ENCODE results near the gene SRSF3. TPM values are rescaled to one million over a fixed set of nuclear protein-coding genes. Genes with fewer than 3 reads are reported as not detected.
A peak's percentile ranks its signal among the peaks of the same experiment; 100 is the strongest.
"Not testable (repeated sequence)": the region's sequence is repeated elsewhere in the genome, so short reads cannot be mapped to it uniquely, and the experiment has no call there.

The SRSF3 gene
- total RNA-seq, 1 donor from 2014 or later: 119 TPM

DNA sequence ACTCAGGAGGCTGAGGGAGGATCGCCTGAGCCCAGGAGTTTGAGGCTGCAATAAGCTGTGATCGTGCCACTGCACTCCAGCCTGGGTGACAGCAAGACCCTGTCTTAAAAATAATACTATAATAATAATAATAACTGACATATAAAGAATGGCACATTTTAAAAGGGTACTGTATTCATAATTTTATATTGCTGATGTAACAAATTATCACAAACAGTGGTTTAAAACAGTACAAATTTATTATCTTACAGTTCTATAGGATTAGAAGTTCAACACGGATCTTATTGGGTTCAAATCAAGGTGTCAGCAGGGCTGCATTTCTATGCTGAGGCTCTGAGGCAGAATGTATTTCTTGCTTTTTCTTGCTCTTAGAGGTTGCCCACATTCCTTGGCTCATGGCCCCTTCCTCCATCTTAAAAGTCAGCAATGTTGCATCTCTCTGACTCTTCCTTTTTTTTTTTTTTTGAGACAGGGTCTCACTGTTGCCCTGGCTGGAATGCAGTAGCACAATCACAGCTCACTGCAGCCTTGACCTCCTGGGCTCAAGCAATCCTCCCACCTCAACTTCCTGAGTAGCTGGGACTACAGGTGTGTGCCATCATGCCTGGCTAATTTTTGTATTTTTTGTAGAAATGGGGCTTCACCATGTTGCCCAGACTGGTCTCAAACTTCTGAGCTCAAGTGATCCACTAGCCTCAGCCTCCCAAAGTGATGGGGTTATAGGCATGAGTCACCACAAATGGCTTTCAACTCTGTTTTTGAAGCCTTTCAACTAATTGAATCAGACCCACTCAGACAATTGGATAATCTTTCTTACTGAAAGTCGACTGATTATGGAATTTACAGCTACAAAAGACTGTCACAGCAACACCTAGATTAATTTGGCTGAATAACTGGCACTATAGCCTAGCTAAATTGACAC lies 22.8 kb upstream of the SRSF3 start:
- DNase-seq (ENCODE audit: missing footprints) (no peak), ATAC-seq (no peak)
- intact Hi-C loops (cut with DNase I): no loop called here

DNA sequence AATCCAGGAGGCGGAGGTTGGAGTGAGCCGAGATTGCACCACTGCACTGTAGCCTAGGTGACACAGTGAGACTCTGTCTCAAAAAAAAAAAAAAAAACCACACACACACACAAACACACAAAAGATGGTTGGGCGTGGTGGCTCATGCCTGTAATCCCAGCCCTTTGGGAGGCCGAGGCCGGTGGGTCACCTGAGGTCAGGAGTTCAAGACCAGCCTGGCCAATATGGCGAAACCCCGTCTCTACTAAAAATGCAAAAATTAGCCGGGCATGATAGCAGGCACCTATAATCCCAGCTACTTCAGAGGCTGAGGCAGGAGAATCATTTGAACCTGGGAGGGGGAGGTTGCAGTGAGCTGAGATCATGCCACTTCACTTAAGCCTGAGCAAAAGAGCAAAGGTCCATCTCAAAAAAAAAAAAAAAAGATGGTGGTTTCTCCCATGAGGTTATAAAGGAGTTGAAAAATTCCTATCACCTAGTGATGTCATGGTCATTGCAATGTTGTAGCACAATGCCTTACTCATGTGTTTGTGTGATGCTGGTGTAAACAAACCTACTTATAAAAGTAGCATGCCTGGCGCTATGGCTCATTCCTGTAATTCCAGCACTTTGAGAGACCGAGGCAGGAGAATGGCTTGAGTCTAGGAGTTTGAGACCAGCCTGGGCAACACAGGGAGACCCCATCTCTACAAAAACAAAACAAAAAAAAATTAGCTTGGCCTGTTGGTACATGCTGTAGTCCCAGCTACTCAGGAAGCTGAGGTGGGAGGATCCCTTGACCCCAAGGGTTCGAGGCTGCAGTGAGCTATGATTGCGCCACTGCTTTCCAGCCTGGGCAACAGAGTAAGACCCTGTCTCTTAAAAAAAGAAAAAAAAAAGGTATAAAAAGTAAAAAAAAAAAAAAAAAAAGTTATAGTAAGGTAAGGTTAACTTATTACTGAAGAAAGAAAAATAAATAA lies 21.5 kb upstream of the SRSF3 start:
- intact Hi-C loops (cut with DNase I); DNase-seq (ENCODE audit: missing footprints); ATAC-seq: not testable (repeated sequence)

DNA sequence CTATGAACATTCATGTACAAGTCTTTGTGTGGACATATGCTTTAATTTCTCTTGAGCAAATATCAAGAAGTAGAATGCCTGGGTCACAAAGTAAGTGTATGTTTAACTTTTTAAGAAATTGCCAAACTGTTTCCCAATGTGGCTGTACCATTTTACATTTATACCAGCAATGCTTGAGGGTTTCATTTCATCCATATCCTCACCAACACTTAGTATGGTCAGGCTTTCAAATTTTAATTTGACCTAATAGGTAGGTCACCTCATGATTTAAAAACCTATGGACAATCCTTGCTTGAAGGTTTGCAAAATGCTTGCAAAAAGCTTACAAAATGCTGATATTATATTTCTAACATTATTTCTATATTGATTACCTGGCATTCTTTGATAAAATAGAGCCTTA lies 19.5 kb upstream of the SRSF3 start:
- DNase-seq (ENCODE audit: missing footprints) (no peak), ATAC-seq (no peak)
- intact Hi-C loops (cut with DNase I): no loop called here

DNA sequence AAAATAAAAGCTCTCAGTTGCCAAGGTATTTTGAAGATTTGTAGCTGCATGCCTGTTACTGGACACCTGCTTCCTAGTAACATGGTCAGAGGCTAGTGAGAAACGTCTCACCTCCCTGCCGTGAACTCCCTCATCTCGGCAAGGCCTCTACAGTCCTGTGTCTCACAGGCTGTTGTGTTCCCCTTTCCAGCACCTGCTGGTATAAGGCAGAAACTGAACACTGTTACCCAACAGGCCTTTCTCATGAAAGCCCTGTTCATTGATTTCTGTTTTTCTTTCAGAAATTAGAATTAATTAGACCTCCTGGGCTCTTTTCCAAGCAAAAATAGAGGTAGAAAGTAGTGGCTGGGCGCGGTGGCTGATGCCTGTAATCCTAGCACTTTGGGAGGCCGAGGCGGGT lies 17.6 kb upstream of the SRSF3 start:
- ATAC-seq: no peak
- intact Hi-C loops (cut with DNase I): no loop called here
- DNase-seq (ENCODE audit: missing footprints): no peak

DNA sequence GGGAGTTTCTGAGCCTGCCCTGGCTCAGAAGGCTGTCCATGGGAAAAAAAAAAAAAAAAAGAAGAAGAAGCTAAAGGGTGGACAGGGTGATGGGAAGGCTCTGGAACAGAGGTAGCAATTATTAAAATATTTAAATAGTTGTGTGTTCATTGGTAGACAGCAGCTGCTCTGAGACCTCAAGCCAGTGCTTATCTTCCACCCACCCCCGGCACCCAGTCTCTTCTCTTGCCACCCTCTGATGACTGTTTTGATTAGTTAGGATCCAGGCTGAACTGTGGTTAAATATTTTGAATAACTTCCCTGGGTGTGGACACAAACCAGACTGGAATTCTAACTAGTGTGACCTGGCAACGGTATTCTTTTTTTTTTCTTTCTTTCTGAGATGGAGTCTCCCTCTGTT lies 16.9 kb upstream of the SRSF3 start:
- intact Hi-C loops (cut with DNase I): no loop called here
- DNase-seq (ENCODE audit: missing footprints) (no peak), ATAC-seq (no peak)

DNA sequence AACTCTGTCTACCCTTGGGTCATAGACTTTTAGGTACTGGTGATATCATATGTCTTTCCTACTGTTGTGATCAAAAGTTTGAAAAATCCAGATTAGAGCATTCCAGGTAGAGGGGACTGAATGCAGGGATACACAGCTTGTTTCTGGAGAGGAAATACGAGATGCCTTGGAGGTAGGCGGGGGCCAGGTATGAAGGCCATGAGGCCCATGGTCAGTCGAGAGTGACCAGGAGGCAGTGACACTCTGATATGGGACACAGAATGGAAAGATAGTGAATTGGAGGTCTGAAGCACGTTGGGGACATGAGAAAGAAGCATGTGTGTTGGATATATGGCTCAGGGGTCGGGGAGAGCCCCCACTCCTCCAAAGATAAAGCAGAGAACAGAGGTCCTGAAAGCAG lies 16.1 kb upstream of the SRSF3 start:
- DNase-seq (ENCODE audit: missing footprints): no peak
- intact Hi-C loops (cut with DNase I): no loop called here
- no peak for ATAC-seq

DNA sequence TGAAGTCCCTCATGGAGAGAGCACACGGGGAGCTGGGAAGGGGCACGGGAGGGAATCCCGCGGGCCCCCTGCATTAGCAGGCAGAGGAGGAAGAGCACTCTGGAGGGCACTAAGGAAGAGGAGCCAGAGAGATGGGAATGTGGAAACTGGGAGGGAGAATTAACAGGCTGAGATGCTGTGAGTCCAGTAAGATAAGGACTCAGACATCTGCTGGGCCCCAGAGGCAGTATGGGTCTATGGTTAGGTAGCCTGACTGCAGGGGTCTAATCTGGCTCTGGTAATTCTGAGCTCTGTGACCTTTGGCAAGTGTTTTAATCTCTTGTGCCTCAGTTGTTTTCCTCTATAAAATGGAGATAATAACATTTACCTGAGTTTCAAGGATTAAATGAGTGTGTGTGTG lies 15.7 kb upstream of the SRSF3 start:
- intact Hi-C loops (cut with DNase I): no loop called here
- DNase-seq (ENCODE audit: missing footprints) (no peak), ATAC-seq (no peak)

DNA sequence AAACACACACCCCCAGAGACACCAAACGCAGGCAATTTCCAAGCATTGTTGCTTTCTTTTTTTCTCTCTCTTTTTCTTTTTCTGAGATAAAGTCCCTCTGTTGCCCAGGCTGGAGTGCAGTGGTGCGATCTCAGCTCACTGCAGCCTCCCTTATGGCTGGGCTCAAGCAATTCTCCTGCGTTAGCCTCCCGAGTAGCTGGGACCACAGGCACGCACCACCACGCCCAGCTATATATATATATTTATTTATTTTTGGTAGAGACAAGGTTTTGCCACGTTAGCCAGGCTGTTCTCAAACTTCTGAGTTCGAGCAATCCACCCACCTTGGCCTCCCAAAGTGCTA lies 14.0 kb upstream of the SRSF3 start:
- DNase-seq (ENCODE audit: missing footprints) (no peak), ATAC-seq (no peak)
- intact Hi-C loops (cut with DNase I): no loop called here

DNA sequence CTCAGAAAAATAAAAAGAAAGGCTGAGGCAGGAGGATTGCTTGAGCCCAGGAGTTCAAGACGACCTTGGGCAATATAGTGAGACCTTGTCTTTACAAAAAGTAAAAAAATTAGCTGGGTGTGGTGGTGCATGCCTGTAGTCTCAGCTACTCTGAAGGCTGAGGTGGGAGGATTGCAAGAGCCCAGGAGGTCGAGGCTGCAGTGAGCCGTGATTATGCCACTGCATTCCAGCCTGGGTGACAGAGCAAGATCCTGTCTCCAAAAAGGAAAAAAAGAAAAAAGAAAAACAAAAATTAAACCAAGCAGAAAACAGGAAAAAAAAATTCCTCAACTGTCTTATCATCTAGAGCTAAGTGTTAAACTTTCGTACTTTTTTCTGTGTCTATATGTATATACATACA lies 12.4 kb upstream of the SRSF3 start:
- DNase-seq (ENCODE audit: missing footprints) (no peak), ATAC-seq (no peak)
- intact Hi-C loops (cut with DNase I): no loop called here

DNA sequence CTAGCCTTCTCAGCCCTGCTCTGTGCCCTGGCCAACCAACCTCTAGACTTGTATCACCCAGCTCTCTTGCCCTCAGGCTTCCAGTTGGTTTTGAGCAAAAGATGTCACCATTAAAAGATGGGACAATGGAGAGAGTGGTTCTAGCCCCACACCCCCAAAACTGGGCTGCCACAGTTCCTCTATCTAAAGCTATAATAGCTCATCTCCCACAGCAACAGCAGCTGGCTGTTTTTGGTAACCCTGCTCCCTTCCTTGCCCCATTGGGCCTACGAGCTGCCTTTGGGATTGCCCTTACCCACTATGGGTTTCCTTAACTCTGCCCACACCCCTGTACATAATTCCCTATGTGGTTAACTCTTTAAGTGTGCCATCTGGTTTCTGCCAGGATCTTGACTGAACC lies 7.6 kb upstream of the SRSF3 start:
- ATAC-seq (no peak), DNase-seq (ENCODE audit: missing footprints) (no peak)
- intact Hi-C loops (cut with DNase I): no loop called here

DNA sequence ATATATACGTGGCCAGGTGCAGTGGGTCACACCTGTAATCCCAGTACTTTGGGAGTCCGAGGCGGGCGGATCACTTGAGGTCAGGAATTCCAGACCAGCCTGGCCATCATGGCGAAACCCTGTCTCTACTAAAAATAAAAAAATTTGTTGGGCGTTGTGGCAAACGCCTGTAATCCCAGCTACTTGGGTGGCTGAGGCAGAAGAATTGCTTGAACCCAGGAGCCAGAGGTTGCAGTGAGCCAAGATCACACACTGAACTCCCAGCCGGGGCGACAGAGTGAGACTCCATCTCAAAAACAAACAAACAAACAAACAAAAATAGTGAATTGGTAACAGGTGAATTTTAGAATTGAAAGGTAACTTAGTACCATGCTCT lies 5.1 kb upstream of the SRSF3 start:
- DNase-seq (ENCODE audit: missing footprints); ATAC-seq; intact Hi-C loops (cut with DNase I): not testable (repeated sequence)

DNA sequence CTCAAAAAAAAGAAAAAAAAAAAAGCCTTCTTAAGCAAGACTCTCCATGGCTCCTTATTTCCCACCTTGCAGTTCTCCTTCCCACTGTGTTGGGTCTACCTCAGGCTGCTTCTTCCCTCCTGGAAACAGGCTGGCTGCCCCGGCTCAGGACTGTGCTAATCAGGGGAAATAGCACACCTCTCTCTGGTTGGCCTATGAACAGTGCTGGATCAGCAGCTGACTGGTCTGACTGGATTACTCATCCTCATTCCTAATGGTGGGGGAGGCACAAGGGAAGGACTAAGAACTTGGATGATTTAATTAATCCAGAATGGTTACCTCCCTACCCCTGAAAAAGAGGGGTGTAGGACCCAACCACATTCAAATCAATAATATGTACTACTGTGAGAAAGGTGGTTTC lies 3.9 kb upstream of the SRSF3 start:
- no peak for ATAC-seq
- no peak for DNase-seq (ENCODE audit: missing footprints)
- intact Hi-C loops (cut with DNase I): loop anchor here (5.0 kb wide), 1 partner anchor 148 kb away; the partner anchor contains the start of genes KCTD20 and PXT1

DNA sequence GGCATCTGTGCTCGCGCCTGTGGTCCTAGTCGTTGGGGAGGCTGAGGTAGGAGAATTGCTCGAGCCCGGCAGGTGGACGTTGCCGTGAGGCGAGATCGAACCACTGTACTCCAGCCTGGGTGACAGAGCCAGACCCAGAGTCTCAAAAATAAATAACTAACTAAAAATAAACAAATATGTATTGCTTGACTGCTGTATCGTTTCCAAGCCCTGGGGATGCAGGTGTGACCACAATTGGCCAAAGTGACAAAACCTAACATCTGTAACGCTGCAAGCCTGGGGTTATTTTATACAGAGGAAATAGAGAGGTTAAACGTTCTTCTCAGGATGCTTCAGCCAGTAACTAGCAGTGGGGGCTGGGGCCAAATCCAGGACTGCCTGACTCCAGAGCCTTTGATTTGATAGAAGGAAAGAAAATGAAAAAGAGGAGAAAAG lies 1.9 kb upstream of the SRSF3 start:
- no peak for DNase-seq (ENCODE audit: missing footprints)
- ATAC-seq: no peak
- intact Hi-C loops (cut with DNase I): loop anchor here (5.0 kb wide), 1 partner anchor 150 kb away; the partner anchor contains the start of genes KCTD20 and PXT1

DNA sequence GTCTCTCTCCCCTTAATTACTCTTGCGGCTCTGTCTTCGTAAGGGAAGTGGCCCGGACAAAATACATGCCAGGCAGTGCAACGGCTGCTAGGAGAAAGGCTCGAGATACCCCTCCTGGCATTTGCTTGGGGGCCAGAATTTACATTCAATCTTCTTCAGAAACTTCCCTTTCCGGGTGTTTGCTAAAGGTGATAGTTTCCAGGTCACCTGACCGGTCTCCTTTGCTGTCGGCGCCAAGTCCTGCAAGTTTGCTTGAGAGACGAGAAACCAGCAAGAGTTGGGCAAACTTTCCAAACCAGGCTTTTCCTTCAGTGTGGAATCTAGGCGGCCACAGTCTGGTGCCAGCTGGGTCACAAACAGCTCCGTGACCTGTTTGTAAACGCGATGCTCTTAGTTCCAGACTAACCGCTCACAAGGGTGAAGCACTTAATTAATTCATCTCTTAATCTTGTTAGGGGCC lies 563 bp upstream of the SRSF3 start:
- ATAC-seq: peak; percentile 20
- intact Hi-C loops (cut with DNase I): loop anchor here (1.0 to 5.0 kb wide), 3 partner anchors 46 to 170 kb away; partner anchors contain the start of genes KCTD20, PXT1 and STK38
- DNase-seq (ENCODE audit: missing footprints): peak; percentile 72

DNA sequence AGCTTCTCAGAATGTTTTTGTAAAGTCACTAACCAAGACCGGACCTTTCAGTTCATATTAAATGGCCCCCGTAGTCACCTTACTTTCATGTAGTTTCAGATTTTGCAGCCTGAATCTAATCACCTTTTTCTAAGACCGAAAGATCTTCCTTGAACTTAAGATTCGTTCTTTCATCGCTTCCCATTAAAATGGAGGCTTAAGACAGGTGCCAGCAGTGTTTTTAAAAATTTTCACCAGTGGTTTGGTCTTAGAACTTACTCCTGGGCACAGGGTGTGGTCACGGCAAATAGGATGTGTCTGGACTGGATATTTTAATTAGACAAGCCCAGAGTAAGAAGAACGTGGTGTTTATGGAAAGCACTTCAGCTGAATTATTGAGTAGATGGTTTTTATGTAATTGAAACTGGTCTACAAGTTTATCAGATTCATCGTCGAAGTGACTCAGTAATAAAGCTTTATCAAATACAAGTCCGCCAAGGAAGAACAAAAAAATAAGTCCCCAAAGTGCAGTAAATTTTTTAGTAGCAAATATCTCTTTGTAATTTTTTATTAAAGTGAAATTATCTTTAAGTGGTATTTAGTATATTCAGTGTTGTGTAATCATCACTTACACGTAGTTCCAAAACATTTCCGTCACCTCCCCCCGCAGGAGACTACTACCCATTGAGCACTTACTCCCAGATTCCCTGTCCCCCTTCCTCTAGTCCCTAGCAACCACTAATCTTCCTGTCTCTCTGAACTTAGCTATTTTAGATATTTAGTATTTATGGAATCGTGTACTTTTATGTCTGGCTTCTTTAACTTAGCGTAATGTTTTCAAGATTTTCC lies 868 bp downstream of the SRSF3 start:
- intact Hi-C loops (cut with DNase I): loop anchor here (1.0 to 5.0 kb wide), 3 partner anchors 48 to 172 kb away; partner anchors contain the start of genes KCTD20, PXT1 and STK38
- ATAC-seq (peak; percentile 41), DNase-seq (ENCODE audit: missing footprints) (no peak)

DNA sequence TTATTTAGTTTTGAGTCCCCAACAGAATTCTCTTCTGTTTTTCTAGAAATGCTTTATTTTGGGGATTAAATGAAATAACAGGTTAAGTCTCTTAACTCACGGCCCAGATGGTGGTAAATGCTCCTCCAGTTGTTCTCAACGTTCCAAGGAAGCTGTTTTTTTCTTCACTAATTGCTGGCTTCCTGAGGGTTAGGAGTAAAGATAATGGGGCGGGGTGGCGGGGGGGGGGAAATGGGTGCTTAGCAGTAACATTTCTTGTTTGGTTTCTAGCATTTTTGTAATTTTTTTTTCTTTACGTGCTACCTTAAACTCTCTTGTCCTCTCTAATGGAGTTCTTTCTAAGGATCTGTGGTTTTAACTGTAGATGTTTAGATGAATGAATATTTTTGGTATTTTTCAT lies 2.2 kb downstream of the SRSF3 start:
- DNase-seq (ENCODE audit: missing footprints) (no peak), ATAC-seq (no peak)
- intact Hi-C loops (cut with DNase I): no loop called here

DNA sequence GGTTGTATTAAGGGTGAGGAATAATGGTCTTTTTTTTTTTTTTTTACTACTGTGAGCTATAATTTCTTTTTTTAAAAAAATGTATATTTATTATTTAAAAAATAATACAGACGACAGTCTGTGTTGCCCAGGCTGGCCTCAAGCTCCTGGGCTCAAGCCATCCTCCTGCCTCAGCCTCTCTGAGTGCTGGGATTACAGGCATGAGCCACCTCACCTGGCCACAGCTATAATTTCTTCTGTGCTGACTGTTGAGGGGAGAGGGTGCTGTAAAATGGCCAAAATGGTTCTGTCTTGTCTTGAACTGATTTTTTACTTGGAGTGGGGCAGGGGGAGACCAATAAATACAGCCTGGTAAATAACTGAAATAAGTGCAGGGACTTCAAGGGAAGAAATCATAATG lies 3.6 kb downstream of the SRSF3 start:
- DNase-seq (ENCODE audit: missing footprints) (no peak), ATAC-seq (no peak)
- intact Hi-C loops (cut with DNase I): no loop called here

DNA sequence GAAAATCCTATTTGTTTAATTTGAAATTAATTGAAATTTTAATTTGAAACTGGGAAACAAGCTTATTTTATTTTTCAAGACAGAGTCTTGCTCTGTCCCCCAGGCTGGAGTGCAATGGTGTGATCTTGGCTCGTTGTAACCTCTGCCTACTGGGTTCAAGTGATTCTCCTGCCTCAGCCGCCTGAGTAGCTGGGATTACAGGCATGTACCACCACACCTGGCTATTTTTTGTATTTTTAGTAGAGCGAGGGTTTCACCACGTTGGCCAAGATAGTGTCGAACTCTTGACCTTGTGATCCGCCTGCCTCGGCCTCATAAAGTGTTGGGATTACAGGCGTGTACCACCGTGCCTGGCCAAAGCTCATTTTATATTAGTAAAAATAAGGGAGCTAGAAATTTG lies 4.2 kb downstream of the SRSF3 start:
- ATAC-seq (no peak), DNase-seq (ENCODE audit: missing footprints) (no peak)
- intact Hi-C loops (cut with DNase I): no loop called here

Data from Right ventricle myocardium inferior (tissue), 1 donor.